HG03442 (cell line): ENCODE measurements around the gene PCDHB10.
"Not testable (repeated sequence)": the region's sequence is repeated elsewhere in the genome, so short reads cannot be mapped to it uniquely, and the experiment has no call there.

Experiments used
- ATAC-seq: cut with Tn5 transposase; IDR thresholded peaks from one replicate; pipeline ENCODE4 v1.9.1; 2021; ENCODE audit warnings: mild to moderate bottlenecking, moderate library complexity; ENCODE audit not compliant: unreplicated experiment

The PCDHB10 gene

GRCh38 chr5:141192110-141192725 is at the start of gene PCDHB10:
PCDHB10 (plus strand) TSS chr5:141192353; CDS start chr5:141192553, 200 bp downstream.
- no peak for ATAC-seq

DNA sequence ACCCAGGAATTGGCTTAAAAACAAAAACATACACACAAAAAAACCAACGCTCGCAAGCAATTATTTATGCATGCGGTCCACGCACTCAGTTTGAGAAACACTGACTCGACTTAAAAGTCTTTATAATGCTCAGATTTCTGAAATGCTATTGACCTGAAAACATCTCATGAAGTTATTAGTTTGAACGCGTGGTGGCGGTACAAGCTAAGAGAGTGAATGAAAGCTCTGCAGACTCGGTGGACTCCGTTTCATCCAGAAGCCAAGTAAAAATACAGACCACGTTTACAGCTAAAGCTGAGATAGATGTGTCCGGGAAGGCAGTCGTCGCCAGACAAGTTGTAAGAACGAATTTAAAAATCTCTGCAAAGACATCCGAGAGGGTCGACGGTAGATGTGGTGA is 42.3 kb upstream of the PCDHB10 start, which contains the start of gene PCDHB6:
Gene PCDHB6, plus strand, starts transcription at position 246 of the 400 bp plus-strand sequence. CDS start 201 bp downstream, outside the sequence.
- no peak for ATAC-seq

DNA sequence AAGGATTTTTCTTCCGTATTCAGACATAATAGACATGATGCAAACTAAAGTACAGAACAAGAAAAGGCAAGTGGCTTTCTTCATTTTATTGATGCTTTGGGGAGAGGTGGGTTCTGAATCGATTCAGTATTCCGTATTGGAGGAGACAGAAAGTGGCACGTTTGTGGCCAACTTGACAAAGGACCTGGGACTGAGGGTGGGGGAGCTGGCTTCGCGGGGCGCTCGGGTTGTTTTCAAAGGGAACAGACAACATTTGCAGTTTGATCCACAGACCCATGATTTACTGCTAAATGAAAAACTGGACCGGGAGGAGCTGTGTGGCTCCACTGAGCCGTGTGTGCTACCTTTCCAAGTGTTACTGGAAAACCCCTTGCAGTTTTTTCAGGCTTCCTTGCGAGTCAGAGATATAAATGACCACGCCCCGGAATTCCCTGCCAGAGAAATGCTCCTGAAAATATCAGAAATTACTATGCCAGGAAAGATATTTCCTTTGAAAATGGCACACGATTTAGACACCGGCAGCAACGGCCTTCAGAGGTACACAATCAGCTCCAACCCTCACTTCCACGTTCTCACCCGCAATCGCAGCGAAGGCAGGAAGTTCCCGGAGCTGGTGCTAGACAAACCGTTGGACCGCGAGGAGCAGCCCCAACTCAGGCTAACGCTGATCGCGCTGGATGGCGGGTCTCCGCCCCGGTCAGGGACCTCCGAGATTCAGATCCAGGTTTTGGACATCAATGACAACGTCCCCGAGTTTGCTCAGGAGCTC is 41.7 kb upstream of the PCDHB10 start:
- no peak for ATAC-seq

DNA sequence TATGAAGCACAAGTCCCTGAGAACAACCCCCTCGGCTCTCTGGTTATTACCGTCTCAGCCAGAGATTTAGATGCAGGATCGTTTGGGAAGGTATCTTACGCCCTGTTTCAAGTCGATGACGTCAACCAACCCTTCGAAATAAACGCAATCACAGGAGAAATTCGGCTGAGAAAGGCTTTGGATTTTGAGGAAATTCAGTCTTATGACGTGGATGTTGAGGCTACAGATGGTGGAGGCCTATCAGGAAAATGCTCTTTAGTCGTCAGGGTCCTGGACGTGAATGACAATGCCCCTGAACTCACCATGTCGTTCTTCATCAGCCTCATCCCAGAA is 41.2 kb upstream of the PCDHB10 start:
- ATAC-seq, result no peak

DNA sequence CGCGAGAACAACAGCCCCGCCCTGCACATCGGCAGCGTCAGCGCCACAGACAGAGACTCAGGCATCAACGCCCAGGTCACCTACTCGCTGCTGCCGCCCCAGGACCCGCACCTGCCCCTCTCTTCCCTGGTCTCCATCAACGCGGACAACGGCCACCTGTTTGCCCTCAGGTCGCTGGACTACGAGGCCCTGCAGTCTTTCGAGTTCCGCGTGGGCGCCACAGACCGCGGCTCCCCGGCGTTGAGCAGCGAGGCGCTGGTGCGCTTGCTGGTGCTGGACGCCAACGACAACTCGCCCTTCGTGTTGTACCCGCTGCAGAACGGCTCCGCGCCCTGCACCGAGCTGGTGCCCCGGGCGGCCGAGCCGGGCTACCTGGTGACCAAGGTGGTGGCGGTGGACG is 40.5 kb upstream of the PCDHB10 start:
- ATAC-seq, result not testable (repeated sequence)

- not testable (repeated sequence) for ATAC-seq
Observed at GRCh38 chr5:141152096-141152495, 40.1 kb upstream of the PCDHB10 start.

GRCh38 chr5:141155540-141156374 is 36.4 kb upstream of the PCDHB10 start:
- no peak for ATAC-seq

DNA sequence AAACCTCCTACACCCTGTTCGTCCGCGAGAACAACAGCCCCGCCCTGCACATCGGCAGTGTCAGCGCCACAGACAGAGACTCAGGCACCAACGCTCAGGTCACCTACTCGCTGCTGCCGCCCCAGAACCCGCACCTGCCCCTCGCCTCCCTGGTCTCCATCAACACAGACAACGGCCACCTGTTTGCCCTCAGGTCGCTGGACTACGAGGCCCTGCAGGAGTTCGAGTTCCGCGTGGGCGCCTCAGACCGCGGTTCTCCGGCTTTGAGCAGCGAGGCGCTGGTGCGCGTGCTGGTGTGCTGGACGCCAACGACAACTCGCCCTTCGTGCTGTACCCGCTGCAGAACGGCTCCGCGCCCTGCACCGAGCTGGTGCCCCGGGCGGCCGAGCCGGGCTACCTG is 34.8 kb upstream of the PCDHB10 start:
- not testable (repeated sequence) for ATAC-seq

DNA sequence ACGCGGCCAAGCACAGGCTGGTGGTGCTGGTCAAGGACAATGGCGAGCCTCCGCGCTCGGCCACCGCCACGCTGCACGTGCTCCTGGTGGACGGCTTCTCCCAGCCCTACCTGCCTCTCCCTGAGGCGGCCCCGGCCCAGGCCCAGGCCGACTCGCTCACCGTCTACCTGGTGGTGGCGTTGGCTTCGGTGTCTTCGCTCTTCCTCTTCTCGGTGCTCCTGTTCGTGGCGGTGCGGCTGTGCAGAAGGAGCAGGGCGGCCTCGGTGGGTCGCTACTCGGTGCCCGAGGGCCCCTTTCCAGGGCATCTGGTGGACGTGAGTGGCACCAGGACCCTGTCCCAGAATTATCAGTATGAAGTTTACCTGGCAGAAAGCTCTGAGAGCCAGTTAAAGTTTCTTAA is 34.3 kb upstream of the PCDHB10 start:
- not testable (repeated sequence) for ATAC-seq

DNA sequence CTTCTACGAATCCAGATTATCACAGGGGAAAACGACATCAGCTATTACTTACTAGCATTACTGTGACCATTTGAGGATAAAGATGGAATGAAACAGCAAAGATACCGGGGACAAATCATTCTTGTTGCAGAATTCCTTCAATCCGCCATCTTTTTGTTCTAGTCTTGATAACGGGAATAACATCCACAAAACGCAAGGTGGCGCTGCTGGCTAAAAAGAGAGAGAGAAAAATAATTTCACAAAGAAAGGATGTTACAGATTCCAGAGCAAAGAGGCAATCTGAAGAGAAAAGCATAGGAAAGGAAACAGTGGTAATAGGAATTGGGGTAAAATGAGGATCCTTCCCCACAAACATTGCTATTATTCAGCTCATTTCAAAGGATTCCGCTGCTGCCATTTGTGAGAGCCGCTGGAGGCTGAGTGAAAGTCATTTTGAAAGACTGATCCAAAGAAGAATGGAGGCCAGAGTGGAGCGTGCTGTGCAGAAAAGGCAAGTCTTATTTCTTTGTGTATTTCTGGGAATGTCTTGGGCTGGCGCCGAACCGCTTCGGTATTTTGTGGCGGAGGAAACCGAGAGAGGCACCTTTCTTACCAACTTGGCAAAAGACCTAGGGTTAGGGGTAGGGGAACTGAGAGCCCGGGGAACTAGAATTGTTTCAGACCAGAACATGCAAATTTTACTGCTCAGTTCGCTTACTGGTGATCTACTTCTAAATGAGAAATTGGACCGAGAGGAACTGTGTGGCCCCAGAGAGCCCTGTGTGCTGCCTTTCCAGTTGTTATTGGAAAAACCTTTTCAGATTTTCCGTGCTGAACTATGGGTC is 19.6 kb upstream of the PCDHB10 start, which contains the start of gene PCDHB7:
Gene PCDHB7, plus strand, starts transcription at position 264 of the 824 bp plus-strand sequence. Its CDS starts 192 bp downstream, at position 456.
- ATAC-seq, result no peak

GRCh38 chr5:141174291-141175104 is 17.7 kb upstream of the PCDHB10 start:
- ATAC-seq, result not testable (repeated sequence)

GRCh38 chr5:141175933-141176332 is 16.2 kb upstream of the PCDHB10 start:
- ATAC-seq, result no peak

- not testable (repeated sequence) for ATAC-seq
Observed at GRCh38 chr5:141177577-141178191, 14.5 kb upstream of the PCDHB10 start, which contains the start of gene PCDHB8. PCDHB8 (plus strand) TSS chr5:141177790; CDS start chr5:141178035, 245 bp downstream.

GRCh38 chr5:141179371-141179770 is 12.8 kb upstream of the PCDHB10 start:
- not testable (repeated sequence) for ATAC-seq

DNA sequence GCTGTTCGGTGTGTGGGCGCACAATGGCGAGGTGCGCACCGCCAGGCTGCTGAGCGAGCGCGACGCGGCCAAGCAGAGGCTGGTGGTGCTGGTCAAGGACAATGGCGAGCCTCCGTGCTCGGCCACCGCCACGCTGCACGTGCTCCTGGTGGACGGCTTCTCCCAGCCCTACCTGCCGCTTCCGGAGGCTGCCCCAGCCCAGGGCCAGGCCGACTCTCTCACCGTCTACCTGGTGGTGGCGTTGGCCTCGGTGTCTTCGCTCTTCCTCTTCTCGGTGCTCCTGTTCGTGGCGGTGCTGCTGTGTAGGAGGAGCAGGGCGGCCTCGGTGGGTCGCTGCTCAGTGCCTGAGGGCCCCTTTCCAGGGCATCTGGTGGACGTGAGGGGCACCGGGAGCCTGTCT is 12.3 kb upstream of the PCDHB10 start:
- not testable (repeated sequence) for ATAC-seq

GRCh38 chr5:141180313-141180712 is 11.8 kb upstream of the PCDHB10 start:
- no peak for ATAC-seq

- ATAC-seq, result no peak
Observed at GRCh38 chr5:141182248-141182647, 9.9 kb upstream of the PCDHB10 start, which contains the start of gene PCDHB16. PCDHB16 (plus strand) TSS chr5:141182387; CDS start chr5:141182560, 173 bp downstream.

GRCh38 chr5:141184117-141184855 is 7.9 kb upstream of the PCDHB10 start:
- ATAC-seq, result not testable (repeated sequence)
